Keratinocyte (primary cell): ENCODE measurements around the gene HSD17B14.
A peak's percentile ranks its signal among the peaks of the same experiment; 100 is the strongest.

Experiments
- CTCF ChIP-seq, 3 experiments: IDR thresholded peaks in 1 of 3; conservative IDR thresholded peaks in 1 of 3; optimal IDR thresholded peaks in 1 of 3; 2 replicates in 2 of 3; 3 replicates in 1 of 3; pipeline versions ENCODE3 to v1.5.1; 2011; ENCODE audit warnings: low read length in 3 of 3, mild to moderate bottlenecking in 3 of 3, moderate library complexity in 2 of 3, control low read depth in 1 of 3, inconsistent platforms in 1 of 3; ENCODE audit not compliant: insufficient read depth in 2 of 3; ENCODE audit errors: extremely low read depth in 1 of 3
- EZH2 ChIP-seq: IDR thresholded peaks from one replicate; pipeline ENCODE4 v1.6.1; 2012; ENCODE audit warnings: inconsistent platforms, mild to moderate bottlenecking, low read length, moderate library complexity

GRCh38 chr19:48815870-48816501, 20.3 kb downstream of the HSD17B14 start:
- TF ChIP-seq CTCF (optimal IDR thresholded peaks at IDR 0.05 in 1 of 3, IDR thresholded peaks at IDR 0.05 in 1 of 3, conservative IDR thresholded peaks at IDR 0.05 in 1 of 3; ENCODE audit: extremely low read depth in 1 of 3, insufficient read depth in 2 of 3, low read length in 3 of 3) = peak in 1 of 3 experiments; percentile 8
- no peak for TF ChIP-seq EZH2
